HG03025 (cell line): ENCODE results near the gene ELAVL3.
"Not testable (repeated sequence)": the region's sequence is repeated elsewhere in the genome, so short reads cannot be mapped to it uniquely, and the experiment has no call there.

Experiments used
- ATAC-seq: cut with Tn5 transposase; IDR thresholded peaks from one replicate; pipeline ENCODE4 v1.9.1; 2021; ENCODE audit warnings: mild to moderate bottlenecking, moderate library complexity; ENCODE audit not compliant: unreplicated experiment, low FRiP score

ELAVL3 gene

DNA sequence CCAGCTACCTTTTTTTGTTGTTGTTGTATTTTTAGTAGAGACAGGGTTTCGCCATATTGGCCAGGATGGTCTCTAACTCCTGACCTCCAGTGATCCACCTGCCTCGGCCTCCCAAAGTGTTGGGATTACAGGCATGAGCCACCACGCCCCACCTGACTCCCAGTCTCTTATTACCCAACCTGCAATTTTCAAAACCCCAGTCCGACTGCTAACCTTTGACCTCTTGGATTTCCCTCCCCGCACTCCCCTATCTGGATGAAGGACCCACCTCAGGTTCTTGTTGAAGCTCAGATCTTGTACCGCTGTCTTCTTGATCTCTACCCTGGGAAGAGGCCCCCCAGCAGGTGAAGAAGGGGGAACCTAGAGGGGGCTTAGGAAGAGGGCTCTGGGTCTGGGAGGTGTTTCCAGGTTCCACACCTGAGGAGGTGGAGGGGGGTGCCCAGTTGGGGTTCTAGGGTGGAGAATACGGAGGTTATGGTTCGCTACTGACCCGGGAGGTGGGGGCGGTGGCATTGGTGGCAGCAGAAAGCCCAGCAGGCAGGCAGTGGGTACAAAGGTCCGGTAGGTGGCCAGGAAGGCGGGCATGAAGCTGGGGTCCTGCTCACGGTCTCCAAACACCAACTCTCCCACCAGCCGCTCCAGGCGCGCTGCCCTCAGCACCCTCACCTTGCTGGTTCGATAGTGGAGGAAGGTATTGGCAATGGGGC lies 64.3 kb downstream of the ELAVL3 start:
- no peak for ATAC-seq

GRCh38 chr19:11414544-11414943 lies 66.3 kb downstream of the ELAVL3 start:
- ATAC-seq: no peak

DNA sequence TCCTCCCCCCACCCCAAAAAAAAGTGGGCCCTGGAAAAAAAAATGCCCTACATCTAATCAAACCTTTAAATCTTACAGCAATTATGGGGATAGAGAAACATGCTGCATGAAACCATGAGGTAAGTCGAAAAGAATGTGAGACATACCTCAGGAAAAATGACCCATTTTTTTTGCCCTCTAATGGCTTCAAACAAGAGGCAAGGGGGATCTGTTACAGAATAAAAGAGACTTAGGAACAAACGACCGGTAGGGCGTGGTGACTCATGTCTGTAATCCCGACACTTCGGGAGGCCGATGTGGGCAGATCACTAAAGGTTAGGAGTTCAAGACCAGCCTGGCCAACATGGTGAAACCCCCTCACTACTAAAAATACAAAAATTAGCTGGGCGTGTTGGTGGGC lies 70.2 kb downstream of the ELAVL3 start:
- ATAC-seq: no peak

DNA sequence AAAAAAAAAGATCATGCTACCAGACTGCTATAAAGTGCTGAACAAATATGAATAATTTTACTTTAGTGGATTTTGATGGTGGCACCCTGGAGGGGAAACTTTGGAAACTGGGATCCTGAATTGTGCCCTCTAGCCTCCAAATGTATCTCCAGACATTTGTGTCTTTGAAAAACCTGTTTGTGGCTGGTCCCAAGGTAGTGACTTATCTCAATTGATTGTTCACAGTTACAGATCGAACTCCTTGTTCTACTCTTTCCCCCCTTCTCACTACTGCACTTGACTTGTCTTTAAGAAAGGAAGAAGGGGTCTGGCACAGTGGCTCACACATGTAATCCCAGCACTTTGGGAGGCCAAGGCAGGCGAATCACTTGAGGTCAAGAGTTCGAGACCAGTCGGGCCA lies 72.3 kb downstream of the ELAVL3 start:
- ATAC-seq: no peak

DNA sequence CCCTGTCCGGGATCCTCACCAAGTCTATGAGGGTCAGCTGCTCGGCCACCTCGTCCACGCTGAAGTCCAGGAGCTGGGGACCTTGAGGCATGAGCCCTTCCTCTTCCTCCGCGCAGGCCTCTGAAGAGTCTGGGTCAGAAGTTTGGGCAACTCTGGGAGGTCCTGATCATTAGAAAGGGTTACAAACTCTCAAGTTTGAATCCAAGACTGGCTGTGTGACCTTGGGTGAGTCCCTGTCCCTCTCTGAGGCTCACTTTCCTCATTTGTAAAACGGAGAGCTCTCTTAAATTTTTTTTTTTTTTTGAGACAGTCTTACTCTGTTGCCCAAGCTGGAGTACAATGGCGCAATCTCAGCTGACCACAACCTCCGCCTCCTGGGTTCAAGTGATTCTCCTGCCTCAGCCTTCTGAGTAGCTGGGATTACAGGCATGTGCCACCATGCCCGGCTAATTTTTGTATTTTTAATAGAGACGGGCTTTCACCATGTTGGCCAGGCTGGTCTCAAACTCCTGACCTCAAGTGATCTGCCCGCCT lies 74.1 kb downstream of the ELAVL3 start:
- ATAC-seq: not testable (repeated sequence)

DNA sequence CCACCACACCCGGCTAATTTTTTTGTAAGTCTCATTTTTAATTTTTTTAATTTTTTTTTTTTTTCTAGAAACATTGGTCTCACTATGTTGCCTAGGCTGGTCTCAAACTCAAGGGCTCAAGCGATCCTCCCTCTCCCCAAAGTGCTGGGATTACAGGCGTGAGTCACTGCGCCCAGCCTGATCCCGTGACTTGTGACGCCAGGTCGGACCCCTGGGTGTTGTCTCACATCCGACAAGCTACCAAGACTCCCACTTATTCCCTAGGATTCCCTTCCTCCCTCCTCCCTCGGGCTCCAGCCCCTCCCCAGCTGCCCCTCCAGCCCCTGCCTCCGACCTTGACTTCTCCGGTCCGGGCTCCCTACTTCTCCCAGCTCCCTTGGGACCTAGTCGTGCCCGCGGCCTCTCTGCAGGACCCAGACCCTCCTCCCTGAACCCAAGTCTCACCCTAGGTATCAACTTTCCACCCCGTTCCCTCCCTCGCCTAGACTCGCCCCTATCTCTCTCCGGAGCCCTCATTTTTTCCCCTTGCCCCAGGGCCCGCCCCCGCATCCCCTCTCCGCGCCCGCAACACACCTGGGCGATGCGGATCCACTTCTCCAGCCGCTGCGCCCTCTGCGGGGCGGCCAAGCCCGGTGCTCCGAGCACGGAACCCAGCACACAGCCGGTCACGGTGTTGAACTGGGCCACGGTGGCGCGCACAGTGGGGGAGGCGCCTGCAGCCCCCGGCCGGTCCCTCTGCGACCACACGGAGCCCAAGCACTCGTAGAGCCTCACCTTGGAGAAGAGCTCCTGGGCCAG lies 74.8 kb downstream of the ELAVL3 start:
- no peak for ATAC-seq

- no peak for ATAC-seq
Observed at GRCh38 chr19:11404588-11405222, 76.1 kb downstream of the ELAVL3 start.

DNA sequence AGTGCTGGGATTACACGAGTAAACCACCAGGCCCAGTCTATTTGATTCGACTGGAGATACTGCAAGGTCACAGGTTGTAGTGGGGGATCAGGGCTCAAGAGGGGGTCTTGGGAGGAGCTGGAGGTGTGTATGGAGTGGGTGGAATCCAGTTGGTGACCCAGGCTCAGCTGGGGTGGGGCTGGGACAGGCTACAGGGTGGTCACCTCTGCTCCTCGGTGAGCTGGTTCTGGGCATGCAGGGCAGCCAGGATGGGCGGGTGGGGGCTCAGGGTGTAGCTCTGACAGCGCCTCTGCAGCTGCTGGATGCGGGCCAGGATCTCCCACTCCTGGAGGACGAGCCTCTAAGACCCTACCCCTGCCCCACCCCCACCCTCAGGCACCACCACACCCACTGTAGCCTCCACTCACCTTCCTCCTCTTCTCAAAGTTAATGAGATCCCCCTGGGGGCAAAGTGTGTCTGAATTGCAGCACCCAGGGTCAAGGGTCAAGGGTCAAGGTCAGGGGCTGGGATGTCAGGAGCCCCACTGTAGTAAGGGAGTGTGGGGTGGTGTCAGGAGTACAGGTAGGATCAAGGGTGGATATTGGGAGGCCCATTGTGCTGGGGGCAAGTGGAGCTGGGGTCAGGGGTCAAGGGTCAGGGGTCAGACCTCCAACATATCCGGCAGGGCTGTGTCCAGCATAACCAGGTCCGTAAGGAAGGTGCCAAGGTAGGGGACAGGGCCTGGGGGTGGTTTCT lies 78.9 kb downstream of the ELAVL3 start:
- no peak for ATAC-seq
